HG02623 (cell line): ENCODE results near the gene LIX1.
"Not testable (repeated sequence)": the region's sequence is repeated elsewhere in the genome, so short reads cannot be mapped to it uniquely, and the experiment has no call there.

Experiments
- ATAC-seq: cut with Tn5 transposase; IDR thresholded peaks from one replicate; pipeline ENCODE4 v1.9.1; 2021; ENCODE audit warnings: moderate library complexity; ENCODE audit not compliant: unreplicated experiment

The LIX1 gene

DNA sequence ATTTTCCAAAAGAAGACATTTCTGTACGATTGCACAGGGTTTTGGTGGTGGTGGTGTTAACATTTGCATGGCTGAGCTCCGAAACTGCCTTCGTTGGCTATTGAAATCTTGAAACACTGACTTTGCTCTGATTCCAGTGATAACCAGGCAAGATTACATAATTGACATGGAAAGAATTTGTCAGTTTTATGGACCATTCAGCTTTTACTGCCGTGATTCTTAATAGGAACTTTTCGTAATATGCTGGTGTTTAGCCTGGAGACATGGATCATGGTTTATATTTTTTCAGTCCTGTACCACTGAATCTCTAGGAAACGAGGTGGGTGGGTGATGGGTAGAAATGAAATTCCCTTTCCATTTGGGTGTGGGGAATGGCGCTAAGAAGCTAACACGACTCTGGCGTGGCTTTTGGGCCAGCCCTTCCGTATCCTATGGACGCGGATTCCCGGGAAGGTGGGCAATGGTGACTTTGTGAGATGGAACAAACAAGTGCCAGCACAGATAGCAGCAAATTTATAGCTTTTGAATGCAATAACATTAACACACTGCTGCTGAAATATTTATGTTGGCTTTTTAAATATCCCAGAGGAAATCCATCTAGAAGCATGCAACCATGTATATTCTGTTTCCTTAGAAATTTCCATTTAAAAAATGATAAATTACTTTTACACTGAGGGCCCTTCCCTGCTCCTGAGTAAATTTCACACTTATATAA is 36.8 kb downstream of the LIX1 start:
- ATAC-seq, result no peak

DNA sequence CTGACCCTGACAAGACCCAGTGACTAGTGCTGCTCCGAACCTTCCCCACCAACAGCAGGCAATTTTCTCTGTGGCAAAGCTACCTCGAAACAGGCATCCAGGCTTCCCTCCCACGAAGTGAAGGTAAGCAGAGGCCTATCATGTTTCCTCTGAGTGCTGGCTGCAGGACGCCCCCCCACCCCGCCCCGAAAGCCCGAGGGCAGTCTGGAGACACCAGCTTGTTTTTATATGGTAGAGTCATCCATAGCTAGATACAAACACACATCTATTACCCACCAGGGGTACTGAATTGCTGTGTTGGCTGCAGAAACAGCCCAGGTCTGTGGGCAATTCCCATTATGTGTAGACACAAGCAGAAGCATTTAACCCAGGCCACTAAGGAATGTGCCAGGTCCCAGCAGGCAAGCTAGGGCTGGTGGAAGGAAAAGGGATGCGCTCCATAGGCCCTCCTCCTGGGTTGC is 40.4 kb downstream of the LIX1 start:
- no peak for ATAC-seq

DNA sequence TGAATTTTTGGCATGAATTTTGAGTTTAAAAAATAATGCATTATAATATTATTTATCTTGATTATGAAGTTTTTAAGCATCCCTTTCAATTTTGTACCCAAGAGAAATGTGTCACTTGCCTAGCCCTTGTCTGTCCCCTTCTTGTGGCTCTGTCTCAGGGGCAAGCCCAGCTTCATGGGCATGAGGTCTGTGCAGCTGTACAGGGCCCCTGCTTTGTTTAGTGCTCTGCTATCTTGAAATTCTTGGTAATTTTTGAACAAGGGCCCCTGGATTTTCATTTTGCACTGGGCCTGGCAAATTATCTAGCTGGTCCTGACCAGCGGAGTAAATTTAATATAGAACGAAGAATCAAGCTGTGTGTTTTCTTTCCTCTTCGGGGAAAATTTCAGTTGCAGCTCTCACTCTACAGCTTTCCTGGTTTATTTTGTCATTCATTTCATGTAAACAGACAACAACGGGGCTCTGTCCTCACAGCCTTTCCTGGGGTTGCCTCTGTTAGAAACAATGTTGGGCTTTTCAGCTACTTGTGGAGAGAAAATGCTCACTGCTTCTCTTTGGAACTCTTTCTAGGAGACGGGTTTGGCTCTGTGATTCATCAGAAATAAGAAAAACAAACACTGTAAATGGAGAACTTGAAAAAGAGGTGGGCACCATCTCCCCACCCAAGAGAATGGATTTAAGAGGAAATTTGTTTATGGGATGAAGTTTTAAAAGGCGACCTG is 41.1 kb downstream of the LIX1 start:
- ATAC-seq, result no peak

DNA sequence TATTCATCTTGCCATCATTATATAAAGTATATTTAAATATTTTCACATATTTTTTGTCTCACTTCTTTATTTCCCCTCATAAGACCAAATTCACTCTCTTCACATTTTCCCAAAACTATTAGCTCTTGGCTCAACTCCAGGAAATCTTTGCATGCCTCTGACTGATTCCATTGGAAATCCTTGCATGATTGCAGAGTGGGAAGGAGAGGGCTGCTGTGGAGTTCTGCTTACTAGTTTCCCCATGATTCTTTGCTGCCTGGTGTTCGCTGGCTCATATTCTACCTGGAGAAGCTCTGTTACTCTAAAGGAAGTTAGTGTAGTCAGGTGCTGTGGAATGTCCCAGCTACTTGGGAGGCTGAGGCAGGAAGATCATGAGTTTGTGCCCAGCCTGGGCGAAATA is 41.9 kb downstream of the LIX1 start:
- ATAC-seq, result no peak

DNA sequence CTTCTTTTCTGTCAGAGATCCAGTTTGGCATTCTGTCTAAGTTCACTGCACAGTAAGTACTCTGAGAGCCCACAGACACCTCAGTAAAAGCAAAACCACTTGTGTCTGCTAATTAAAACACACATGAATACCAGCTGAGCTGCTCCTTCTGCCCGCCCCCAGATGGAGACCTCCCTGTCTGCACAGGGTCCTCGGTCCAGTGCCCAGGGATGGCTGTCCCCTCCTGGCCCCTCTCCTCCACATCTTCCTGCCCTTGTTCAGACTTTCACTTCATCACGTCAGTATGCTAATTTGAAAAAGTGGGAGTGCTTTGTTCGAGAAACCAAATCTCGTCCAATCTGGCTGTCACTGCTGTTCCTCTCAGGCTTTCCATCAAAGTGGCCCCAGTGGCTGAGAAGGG is 43.5 kb downstream of the LIX1 start:
- no peak for ATAC-seq

DNA sequence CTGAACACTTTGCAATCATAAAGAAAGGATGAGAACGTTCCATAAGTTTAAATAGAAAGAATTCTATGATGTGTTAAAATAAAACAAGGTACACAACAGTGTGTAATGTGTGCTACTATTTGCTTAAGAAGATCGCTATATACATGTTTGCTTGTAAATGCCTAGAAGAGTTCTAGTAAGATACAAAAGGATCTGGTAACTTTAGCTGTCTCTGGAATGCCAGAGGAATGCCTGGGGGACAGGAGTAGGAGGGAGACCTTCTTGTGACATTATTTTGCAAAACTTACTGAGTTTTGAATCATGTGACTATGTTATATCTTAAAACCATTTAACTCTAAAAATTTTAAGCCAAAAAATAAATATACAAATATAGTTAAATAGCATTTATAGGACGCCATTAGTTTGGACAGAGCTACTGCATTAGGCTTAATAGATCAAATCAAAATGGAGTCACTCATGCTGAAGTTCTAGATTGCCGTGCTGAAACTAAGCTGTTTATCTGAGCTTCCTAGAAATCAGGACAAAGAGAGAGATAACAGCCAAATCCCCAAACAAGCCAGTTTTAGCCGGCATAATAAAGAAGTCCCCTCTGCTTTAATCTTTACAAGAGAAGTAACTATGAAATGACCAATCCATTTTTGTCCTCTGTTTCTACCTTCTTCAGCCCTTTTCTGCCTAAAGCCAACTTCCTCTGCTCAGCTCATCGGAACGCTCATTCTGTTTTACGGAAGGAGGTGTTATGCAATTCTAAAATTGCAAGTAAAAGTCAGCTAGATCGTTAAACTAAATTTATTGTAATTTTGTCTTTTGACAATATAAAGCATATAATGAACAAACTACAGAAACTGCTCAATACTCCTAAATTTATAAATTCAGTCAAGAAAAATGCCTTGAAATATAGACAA is 44.8 kb downstream of the LIX1 start:
- no peak for ATAC-seq

DNA sequence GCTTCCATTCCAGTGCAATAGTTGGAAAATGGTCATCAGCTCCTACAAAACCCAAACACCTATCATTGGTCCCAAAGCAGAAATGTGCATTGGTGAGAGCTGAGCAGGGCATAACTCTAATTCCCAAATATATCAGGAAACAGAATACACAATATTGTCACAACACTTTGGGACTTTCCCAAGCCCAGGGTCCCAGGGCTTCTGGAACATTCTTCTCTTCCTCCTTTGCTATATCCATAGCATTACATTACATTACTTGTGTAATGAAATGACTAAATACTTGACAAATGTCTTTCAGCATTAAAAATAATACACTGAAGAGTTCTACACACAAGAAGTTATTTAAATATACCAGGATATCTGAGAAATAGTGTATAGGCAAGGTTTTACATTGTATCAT is 45.6 kb downstream of the LIX1 start:
- no peak for ATAC-seq

DNA sequence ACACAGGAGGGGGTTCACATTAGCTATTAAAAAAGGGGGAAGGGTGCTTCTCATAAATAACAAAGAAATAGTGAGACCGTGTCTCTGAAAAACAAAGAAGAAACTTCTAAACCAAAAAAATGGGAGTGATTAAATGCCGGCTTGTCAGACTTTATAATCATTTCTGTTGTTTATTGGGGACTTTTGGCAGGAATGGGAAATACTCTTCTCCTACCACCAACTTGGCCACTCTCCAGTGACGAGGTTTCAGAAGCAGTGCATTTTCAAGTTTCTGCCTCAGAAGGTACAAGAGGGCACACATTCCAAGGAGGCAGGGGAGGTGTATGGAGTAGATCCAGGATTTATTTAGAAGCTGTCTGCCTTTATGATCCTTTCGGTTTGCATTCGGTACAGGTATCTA is 46.2 kb downstream of the LIX1 start:
- no peak for ATAC-seq

DNA sequence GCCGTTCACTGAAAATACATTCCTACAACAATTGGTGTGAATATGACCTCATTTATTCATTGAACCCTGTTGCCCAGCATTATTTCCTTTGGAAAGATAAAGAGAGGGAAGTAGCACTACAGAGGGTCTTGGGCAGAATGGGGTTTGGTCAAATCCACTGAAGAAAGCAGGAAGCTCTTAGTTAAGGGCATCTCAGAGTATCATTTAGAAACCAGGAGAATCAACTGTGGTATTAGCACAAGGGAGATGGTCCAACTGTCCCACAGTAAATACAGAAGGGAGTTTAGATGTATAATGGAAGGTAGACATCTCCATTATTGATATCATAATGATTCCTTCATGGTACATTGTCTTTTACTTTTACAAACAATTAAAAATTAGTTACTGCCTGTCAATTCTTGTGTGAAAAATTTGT is 47.1 kb downstream of the LIX1 start:
- ATAC-seq, result peak; percentile 39

DNA sequence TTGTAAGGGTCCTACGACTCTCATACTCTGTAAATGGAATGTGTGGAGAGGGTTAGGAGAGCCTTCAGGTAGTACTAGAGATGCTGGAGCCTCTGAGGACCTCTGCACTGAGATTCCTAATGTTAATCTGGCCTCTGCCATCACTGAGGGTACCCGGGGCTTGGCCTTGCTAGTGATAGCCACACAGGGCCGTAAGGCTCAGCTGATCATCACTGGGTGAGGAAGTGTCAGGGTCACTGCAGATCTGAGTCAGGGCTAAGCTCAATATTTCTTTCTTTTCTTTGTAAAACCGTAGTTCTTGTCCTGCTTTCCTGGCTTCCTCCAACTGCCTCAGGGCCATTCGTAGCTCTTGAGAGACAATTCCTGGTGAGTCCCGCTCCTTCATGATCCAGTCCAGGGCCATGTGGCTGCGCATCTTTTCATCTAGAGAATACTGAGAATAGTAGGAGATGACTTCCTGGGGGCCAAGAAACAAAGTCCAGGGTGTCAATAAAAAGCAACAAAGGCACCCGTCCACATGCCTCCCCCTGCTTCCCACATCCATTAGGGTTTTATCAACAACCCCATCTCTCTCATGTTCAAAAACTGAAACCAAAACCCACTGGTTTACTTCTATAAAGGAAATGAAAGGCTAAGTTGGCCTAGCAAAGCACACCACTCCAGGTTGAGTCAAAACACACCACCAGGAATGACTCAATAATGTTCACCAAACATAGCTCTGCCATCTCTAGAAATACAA is 47.7 kb downstream of the LIX1 start:
- peak; percentile 98 for ATAC-seq

DNA sequence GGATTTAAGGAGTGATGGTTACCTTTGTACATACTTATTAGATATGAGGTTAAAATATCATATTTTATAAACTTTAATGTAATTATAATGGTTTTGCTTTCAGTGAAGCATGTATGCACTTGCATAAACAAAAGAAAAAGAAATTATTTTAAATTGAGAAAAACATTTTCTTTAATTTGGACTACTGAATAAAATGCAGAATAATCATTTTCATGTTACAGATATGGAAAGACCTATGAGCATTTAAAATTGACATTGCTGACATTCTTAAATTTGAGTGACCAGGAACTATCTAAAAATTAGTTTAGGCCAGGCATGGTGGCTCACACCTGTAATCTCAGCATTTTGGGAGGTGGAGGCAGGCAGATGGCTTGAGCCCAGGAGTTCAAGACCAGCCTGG is 49.2 kb downstream of the LIX1 start:
- no peak for ATAC-seq

DNA sequence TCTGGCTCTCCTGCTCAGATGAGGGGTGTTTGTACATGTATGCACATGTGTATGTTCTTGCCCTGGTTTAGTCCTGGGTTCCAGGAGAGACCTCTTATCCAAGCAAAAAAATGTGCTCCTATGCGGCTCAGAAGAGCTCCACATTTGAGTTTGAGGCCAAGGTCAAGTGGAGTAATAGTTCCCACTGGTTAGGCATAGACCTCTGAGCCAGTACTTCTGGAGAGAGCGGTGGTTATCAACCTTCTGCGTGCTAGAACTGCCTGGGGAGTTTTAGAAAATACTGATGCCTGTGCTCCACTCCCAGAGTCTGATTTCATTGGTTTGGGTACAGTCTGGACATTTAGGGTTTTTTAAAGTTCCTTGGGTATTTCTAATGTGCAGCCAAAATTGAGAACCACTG is 51.5 kb downstream of the LIX1 start:
- no peak for ATAC-seq

DNA sequence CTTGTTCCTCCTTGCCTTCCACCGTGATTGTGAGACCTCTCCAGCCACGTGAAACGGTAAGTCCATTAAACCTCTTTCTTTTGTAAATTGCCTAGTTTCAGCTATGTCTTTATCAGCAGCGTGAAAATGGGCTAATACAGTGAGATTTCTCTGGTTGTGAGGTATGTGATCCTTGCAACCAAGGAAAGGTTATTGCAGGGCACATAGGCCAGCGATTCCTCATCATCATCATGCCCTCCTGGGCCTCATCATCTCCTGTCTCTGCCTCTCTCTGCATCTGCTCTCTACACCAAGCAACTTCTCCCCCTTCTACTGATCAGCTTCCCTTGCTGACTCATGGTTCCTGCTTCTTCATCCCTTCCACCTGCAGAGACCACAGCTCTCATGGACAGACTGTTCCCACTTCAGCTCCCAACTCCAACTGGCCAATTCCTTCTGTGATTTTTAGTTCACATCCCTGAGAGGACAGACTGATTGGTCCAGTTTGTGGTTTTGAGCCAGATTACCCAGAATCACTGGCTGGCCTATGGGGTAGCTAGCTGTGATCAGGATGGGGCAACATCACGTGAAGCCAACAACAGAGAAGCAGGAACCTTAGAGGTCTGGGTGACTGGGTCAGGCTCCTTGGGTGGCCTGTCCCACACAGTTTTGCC is 53.1 kb downstream of the LIX1 start:
- ATAC-seq, result no peak

DNA sequence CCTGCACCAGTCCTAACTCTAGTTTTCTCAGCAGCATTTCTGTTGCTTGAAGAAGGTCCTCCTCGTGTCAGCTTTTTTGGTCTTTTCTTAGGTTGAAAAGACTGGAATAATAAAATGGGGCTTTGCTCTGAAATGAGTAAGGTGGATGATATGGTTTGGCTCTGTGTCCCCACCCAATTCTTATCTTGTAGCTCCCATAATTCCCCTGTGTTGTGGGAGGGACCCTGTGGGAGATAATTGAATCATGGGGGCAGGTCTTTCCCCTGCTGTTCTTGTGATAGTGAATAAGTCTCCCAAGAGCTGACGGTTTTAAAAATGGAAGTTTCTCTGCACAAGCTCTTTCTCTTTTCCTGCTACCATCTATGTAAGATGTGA is 53.6 kb downstream of the LIX1 start:
- no peak for ATAC-seq

DNA sequence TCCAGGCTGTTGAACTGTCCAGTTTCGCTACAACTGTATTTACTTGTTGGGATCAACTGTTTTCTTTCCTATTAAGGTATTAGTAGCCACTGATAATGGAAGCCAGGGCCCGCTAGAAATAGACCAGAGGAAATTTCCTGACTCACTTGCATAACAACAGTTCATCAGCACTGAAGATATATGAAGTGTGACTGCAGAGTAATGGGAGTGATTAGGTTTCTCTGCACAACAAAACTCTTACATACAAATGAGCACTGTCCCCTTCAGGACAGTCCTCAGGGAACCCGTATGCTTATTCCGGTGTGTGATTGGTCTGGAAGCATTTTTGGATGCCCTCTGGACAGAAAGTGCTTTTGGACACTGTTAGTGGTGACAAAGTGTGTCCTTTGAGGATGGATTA is 55.3 kb downstream of the LIX1 start:
- ATAC-seq, result no peak

DNA sequence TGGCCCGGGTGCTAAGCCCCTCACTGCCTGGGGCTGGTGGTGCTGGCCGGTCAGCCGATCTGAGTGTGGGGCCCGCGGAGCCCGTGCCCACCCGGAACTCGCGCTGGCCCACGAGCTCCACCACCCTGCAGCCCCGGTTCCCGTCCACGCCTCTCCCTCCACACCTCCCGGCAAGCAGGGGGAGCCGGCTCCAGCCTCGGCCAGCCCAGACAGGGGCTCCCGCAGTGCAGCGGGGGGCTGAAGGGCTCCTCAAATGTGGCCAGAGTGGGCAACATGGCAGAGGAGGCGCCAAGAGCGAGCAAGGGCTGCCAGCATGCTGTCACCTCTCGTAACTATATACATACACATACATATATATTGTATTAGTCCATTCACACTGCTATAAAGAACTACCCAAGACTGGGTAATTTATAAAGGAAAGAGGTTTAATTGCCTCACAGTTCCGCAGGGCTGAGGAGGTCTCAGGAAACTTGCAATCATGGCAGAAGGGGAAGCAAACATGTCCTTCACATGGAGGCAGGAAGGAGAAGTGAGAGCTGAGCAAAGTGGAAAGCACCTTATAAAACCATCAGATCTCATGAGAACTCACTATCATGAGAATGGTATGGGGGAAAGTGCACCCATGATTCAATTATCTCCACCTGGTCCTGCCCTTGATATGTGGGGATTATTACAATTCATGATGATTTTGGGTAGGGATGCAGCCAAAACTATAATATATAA is 56.8 kb downstream of the LIX1 start:
- ATAC-seq, result no peak

DNA sequence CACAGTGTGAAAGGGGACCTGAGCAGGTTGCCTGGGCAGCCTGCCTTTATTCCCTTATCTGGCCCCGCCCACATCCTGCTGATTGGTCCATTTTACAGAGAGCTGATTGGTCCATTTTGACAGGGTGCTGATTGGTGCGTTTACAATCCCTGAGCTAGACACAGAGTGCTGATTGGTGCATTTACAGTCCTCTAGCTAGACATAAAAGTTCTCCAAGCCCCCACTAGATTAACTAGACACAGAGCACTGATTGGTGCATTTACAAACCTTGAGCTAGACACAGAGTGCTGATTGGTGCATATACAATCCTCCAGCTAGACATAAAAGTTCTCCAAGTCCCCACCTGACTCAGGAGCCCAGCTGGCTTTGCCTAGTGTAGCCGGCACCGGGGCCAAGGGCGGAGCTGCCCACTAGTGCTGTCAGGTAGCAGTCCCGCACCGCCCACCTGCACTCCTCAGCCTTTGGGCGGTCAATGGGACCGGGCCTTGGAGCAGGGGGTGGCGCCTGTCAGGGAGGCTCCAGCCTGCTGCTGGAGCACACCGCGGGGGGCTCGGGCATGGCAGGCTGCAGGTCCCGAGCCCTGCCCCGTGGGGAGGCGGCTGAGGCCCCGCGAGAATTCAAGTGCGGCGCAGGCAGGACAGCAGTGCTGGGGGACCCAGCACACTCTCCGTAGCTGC is 57.5 kb downstream of the LIX1 start:
- not testable (repeated sequence) for ATAC-seq

DNA sequence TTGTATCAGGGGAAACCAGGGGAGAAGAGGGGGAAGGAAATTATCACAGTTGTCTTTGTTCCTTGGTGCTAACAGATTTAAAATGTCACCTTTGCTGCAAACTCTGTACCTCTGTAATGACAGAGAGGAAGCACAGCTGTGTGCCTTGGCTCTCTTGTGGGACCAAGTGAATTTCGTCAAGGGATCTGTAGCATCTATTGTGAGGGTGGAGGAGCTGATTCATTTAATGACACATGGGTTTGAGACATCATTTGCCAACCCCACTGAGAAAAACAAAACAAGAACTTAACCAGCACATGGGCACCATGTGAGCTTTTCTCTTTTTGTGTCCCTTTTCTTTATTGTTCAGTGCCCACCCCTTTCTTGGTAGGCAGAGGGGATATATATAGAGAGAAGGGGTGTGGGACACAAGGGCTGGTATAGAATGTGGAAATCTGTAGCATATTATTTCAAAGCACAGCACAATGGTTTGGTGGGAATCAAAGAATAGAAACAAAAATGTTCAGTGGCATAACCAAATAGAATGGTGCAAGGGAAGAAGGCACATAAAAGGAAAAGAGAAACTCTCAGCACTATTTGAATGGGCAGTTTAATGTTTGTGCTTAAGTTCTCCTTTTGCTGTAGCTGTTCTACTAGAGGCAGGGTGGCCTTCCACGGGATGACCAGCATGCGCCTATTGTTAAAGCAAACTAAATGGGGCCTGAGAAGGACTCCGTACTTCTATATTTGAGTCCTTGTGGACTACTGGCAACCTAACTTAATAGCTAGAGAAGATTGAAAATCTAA is 63.3 kb downstream of the LIX1 start:
- no peak for ATAC-seq
